Ishikawa (cell line): ENCODE data around the gene CHURC1.

Source experiments
- CEBPB ChIP-seq: IDR thresholded peaks from 2 replicates; pipeline ENCODE4 v1.6.1; 2012
- MAX ChIP-seq: IDR thresholded peaks from 2 replicates; pipeline ENCODE4 v1.6.1; 2012
- RAD21 ChIP-seq: IDR thresholded peaks from 2 replicates; pipeline ENCODE4 v1.6.1; 2012; ENCODE audit warnings: low read depth
- REST ChIP-seq: IDR thresholded peaks from 2 replicates; pipeline ENCODE4 v1.6.1; 2012; ENCODE audit warnings: low read depth, mild to moderate bottlenecking
- TEAD4 ChIP-seq: IDR thresholded peaks from 2 replicates; pipeline ENCODE4 v1.6.1; 2012
- USF1 ChIP-seq: IDR thresholded peaks from 2 replicates; pipeline ENCODE4 v1.6.1; 2012
- YY1 ChIP-seq: IDR thresholded peaks from 2 replicates; pipeline ENCODE4 v1.6.1; 2012; ENCODE audit warnings: low read depth

GRCh38 chr14:64865109-64865508 is 49.1 kb upstream of the CHURC1 start:
- TF ChIP-seq RAD21 (no peak), CEBPB (no peak), TEAD4 (no peak), REST (no peak), YY1 (no peak), MAX (no peak), USF1 (no peak)
